Measurements from ENCODE around the gene COL6A3. TPM values are rescaled to one million over a fixed set of nuclear protein-coding genes. Genes with fewer than 3 reads are reported as not detected.

The COL6A3 gene
- total and polyA plus RNA-seq, 9 of the 15 experiments (the other 6 are each of a cell fraction or from before 2014, with no cell fraction given): 0.07 to 4.1 (median 1.5) TPM

DNA sequence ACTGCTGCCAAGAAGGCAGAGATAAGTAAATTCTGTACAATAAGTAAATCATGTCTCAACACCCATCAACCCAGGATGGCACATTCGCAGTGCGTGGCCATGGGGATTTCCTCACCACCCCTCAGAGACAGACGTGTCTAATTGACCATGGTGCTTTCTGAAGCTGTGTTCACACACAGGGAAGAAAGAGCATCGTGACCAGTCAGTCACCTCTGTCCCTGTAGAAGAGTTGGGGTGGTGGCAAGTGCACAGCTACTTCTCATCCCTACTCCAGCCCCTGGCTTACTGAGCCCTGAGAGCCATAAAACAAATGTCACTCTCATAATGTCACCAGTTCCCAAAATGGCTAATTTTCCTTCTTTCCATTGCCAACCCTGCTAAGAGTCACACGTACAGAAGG lies 41.8 kb upstream of the COL6A3 start (continued):
- no peak for TF ChIP-seq TEAD2 (tag; IDR thresholded peaks at IDR 0.05)
- TF ChIP-seq, protein P1, sequence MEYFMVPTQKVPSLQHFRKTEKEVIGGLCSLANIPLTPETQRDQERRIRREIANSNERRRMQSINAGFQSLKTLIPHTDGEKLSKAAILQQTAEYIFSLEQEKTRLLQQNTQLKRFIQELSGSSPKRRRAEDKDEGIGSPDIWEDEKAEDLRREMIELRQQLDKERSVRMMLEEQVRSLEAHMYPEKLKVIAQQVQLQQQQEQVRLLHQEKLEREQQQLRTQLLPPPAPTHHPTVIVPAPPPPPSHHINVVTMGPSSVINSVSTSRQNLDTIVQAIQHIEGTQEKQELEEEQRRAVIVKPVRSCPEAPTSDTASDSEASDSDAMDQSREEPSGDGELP (CRISPR knock-in tag; IDR thresholded peaks at IDR 0.05; ENCODE audit: borderline replicate concordance): no peak

DNA sequence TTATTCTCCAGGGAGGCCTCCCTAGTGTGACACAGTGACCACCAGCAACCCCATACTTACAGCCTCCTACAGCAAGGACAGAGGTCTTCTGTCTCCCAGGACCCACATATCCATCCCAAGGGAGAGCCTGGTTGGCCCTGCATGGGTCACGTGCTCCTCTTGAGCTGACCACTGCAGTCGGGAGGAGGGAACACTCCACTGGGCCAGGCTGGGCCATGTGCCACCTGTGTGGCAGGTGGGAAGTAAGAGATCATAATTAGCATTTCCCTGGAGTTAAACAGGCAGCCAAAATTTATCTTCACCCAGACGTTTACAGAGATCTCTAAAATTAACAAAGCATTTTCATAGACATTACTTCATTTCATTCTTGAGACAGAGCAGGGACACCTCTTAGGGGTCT lies 39.7 kb upstream of the COL6A3 start:
- H3K79me2 ChIP-seq (ENCODE audit: control insufficient read depth, insufficient read depth, low read length): no peaks in the 10 kb centered on the region
- TF ChIP-seq SREBF2 (CRISPR knock-in tag; IDR thresholded peaks at IDR 0.05) (no peak), L3MBTL2 (IDR thresholded peaks at IDR 0.05) (peak; percentile 27; the same call in 1 of the 2 replicates), HMG20B (CRISPR knock-in tag; IDR thresholded peaks at IDR 0.05) (no peak)
- TF ChIP-seq, protein P2, sequence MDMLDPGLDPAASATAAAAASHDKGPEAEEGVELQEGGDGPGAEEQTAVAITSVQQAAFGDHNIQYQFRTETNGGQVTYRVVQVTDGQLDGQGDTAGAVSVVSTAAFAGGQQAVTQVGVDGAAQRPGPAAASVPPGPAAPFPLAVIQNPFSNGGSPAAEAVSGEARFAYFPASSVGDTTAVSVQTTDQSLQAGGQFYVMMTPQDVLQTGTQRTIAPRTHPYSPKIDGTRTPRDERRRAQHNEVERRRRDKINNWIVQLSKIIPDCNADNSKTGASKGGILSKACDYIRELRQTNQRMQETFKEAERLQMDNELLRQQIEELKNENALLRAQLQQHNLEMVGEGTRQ (CRISPR knock-in tag; IDR thresholded peaks at IDR 0.05): peak; percentile 36
- TF ChIP-seq, protein P3, sequence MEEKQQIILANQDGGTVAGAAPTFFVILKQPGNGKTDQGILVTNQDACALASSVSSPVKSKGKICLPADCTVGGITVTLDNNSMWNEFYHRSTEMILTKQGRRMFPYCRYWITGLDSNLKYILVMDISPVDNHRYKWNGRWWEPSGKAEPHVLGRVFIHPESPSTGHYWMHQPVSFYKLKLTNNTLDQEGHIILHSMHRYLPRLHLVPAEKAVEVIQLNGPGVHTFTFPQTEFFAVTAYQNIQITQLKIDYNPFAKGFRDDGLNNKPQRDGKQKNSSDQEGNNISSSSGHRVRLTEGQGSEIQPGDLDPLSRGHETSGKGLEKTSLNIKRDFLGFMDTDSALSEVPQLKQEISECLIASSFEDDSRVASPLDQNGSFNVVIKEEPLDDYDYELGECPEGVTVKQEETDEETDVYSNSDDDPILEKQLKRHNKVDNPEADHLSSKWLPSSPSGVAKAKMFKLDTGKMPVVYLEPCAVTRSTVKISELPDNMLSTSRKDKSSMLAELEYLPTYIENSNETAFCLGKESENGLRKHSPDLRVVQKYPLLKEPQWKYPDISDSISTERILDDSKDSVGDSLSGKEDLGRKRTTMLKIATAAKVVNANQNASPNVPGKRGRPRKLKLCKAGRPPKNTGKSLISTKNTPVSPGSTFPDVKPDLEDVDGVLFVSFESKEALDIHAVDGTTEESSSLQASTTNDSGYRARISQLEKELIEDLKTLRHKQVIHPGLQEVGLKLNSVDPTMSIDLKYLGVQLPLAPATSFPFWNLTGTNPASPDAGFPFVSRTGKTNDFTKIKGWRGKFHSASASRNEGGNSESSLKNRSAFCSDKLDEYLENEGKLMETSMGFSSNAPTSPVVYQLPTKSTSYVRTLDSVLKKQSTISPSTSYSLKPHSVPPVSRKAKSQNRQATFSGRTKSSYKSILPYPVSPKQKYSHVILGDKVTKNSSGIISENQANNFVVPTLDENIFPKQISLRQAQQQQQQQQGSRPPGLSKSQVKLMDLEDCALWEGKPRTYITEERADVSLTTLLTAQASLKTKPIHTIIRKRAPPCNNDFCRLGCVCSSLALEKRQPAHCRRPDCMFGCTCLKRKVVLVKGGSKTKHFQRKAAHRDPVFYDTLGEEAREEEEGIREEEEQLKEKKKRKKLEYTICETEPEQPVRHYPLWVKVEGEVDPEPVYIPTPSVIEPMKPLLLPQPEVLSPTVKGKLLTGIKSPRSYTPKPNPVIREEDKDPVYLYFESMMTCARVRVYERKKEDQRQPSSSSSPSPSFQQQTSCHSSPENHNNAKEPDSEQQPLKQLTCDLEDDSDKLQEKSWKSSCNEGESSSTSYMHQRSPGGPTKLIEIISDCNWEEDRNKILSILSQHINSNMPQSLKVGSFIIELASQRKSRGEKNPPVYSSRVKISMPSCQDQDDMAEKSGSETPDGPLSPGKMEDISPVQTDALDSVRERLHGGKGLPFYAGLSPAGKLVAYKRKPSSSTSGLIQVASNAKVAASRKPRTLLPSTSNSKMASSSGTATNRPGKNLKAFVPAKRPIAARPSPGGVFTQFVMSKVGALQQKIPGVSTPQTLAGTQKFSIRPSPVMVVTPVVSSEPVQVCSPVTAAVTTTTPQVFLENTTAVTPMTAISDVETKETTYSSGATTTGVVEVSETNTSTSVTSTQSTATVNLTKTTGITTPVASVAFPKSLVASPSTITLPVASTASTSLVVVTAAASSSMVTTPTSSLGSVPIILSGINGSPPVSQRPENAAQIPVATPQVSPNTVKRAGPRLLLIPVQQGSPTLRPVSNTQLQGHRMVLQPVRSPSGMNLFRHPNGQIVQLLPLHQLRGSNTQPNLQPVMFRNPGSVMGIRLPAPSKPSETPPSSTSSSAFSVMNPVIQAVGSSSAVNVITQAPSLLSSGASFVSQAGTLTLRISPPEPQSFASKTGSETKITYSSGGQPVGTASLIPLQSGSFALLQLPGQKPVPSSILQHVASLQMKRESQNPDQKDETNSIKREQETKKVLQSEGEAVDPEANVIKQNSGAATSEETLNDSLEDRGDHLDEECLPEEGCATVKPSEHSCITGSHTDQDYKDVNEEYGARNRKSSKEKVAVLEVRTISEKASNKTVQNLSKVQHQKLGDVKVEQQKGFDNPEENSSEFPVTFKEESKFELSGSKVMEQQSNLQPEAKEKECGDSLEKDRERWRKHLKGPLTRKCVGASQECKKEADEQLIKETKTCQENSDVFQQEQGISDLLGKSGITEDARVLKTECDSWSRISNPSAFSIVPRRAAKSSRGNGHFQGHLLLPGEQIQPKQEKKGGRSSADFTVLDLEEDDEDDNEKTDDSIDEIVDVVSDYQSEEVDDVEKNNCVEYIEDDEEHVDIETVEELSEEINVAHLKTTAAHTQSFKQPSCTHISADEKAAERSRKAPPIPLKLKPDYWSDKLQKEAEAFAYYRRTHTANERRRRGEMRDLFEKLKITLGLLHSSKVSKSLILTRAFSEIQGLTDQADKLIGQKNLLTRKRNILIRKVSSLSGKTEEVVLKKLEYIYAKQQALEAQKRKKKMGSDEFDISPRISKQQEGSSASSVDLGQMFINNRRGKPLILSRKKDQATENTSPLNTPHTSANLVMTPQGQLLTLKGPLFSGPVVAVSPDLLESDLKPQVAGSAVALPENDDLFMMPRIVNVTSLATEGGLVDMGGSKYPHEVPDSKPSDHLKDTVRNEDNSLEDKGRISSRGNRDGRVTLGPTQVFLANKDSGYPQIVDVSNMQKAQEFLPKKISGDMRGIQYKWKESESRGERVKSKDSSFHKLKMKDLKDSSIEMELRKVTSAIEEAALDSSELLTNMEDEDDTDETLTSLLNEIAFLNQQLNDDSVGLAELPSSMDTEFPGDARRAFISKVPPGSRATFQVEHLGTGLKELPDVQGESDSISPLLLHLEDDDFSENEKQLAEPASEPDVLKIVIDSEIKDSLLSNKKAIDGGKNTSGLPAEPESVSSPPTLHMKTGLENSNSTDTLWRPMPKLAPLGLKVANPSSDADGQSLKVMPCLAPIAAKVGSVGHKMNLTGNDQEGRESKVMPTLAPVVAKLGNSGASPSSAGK (IDR thresholded peaks at IDR 0.05): 0 out of 2 replicates have a peak, but pooled peaks have one; percentile 23

More for the DNA sequence above, 39.7 kb upstream of the COL6A3 start:
- no peak for ATAC-seq
- no peak overlapping the region for H3K9ac ChIP-seq (ENCODE audit: insufficient read depth in 1 of 2, low read depth in 2 of 2, low read length in 2 of 2)
- no peaks in the 10 kb centered on the region for H3K9me1 ChIP-seq (ENCODE audit: control insufficient read depth, insufficient read depth, low read length)
- no peaks in the 10 kb centered on the region for H3K9me3 ChIP-seq (replicated peaks; ENCODE audit: control insufficient read depth, insufficient read depth, low read depth, low read length)
- BruUV-seq (replicated peaks): no TSS peak
- in situ Hi-C loops (cut with MboI): no loop called here
- H3K4me3 ChIP-seq: no peak overlapping the region
- DNase-seq (ENCODE audit: extremely low read depth in 1 of 4, low spot score in 3 of 4): no peak
- H2AFZ ChIP-seq (ENCODE audit: low read depth, low read length): no peak overlapping the region
- WGBS (ENCODE audit: insufficient coverage, low coverage, missing lambda C conversion rate): 10% methylated on average over 3 of the region's 3 CpGs
- intact Hi-C loops (cut with micrococcal nuclease): no loop called here
- ChIA-PET POLR2A (no interaction called here), CTCF (ENCODE audit: low intra/inter-chr PET ratio) (no interaction called here)
- H3K4me2 ChIP-seq (ENCODE audit: insufficient read depth, low read length): no peak overlapping the region
- no peak overlapping the region for H3K27ac ChIP-seq (ENCODE audit: extremely low read depth, low read depth, low read length)
- no peaks in the 10 kb centered on the region for H3K4me1 ChIP-seq (replicated peaks in 1 of 2; ENCODE audit: control insufficient read depth in 2 of 2, insufficient read depth in 2 of 2, low read length in 2 of 2)
- no peak for FAIRE-seq
- H4K20me1 ChIP-seq (replicated peaks; ENCODE audit: control insufficient read depth, insufficient read depth, low read length): no peaks in the 10 kb centered on the region
- no peaks in the 10 kb centered on the region for H3K36me3 ChIP-seq (ENCODE audit: control insufficient read depth, insufficient read depth, low read length)
- peaks cover 0 to 17% of the 10 kb centered on the region in 2 experiments; a peak in 2 of 5 replicates for H3K27me3 ChIP-seq (ENCODE audit: control insufficient read depth in 2 of 2, insufficient read depth in 2 of 2, low read length in 2 of 2)

Measured in K562 (cell line).